ENCODE results near the gene DCDC2B.

DCDC2B gene

GRCh38 chr1:32199043-32199716, 9.7 kb upstream of the DCDC2B start:
- Histone ChIP-seq H2AFZ (ENCODE audit: low read depth, low read length) (no peak overlapping the region), H3K4me1 (ENCODE audit: insufficient read depth, low read length) (peaks cover 36% of the 10 kb centered on the region), H3K4me3 (ENCODE audit: low read length) (no peak overlapping the region), H3K27me3 (ENCODE audit: insufficient read depth, low read length) (no peaks in the 10 kb centered on the region), H3K9me3 (ENCODE audit: low read length) (no peaks in the 10 kb centered on the region), H3K36me3 (ENCODE audit: insufficient read depth, low read length) (peaks cover 33% of the 10 kb centered on the region)

GRCh38 chr1:32199717-32200072, 9.2 kb upstream of the DCDC2B start:
- Histone ChIP-seq H3K27me3 (ENCODE audit: insufficient read depth, low read length) (no peaks in the 10 kb centered on the region), H3K9me3 (ENCODE audit: low read length) (no peaks in the 10 kb centered on the region), H2AFZ (ENCODE audit: low read depth, low read length) (no peak overlapping the region), H3K4me3 (ENCODE audit: low read length) (peak overlapping the region; percentile 49), H3K36me3 (ENCODE audit: insufficient read depth, low read length) (peaks cover 30% of the 10 kb centered on the region), H3K4me1 (ENCODE audit: insufficient read depth, low read length) (peaks cover 36% of the 10 kb centered on the region)

DNA sequence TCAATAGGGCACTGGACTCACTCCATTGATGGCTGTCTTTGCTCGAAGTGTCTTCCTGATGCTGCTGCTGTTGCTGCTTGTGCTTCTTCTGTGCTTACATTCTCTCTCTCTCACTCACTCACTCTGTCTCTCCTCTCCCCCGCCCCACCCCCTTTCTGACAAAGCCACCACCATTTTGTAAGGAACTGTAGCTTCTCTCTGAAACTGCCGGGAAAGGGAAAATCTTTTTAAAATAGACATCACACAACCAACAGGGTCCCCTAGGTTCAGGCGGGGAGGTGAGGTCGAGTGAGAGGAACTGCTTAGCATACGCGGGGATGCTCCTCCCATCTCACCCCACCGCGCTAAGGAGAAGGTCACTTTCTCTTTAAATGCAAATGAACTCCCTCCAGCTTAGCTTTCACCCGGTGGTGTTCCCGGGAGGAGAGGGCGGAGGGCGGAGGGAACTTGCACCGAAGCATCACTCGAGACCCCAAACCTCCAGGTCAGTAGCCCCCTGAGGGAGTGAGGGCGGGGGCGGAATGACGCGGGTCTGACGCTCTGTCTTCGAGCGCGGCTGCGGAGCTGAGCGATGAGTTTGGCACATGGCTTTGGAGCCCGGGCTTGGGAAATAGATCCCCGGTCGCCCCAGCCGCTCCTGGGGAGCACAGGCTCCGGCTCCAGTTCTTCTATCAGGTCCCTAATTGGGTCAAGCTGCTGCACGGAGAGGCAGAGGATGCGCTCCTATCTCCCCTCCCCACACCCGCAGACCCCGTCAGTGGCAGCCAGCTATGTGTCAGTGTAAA, 8.5 kb upstream of the DCDC2B start, which contains the start of gene CCDC28B:
Gene CCDC28B, plus strand, starts transcription at position 370 of the 785 bp plus-strand sequence. CDS start 1,341 bp downstream, outside the sequence.
- no peaks in the 10 kb centered on the region for H3K27me3 ChIP-seq (ENCODE audit: insufficient read depth, low read length)

DNA sequence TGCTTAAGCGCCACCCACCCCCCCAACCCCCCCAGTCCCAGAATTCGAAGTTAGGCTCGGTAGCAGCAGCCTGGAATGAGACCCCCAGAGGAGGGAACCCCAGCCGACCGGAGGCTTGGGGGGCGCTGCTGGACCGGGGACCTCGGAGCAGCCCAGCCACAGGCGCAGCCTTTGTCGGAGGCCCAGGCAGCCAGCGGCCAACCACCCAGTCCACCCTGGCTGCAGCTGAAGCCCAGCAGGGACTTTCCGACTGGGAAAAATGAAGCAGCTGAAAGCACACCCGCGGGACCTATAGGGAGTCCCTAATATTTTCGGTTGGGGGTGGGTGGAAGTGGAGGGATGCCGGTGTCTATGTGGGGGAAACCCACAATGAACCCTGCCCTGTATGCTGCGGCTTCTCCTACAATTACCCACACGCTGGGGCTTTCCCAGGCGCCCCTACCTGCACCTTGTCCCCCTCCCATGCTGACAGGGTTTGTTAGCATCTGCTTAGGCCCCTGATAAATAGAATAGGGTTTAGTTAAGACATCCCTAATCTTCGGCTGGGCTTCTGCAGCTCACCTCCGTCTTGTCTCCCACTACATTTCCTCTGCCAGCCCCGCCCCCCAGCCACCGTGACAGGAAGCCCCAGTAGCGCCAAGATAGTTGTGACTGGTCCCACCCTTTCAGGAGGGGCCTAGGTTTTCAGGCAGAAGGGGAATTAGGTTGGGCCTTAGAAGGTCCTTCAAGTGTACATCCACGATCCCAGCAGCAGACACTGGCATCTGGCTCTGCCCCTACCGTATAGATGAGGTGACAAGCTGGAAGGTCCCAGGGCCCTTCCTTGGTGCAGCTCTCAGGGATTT, 7.7 kb upstream of the DCDC2B start:
- H3K36me3 ChIP-seq (ENCODE audit: insufficient read depth, low read length) = peaks cover 15% of the 10 kb centered on the region
- no peaks in the 10 kb centered on the region for H3K27me3 ChIP-seq (ENCODE audit: insufficient read depth, low read length)
- peaks cover 36% of the 10 kb centered on the region for H3K4me1 ChIP-seq (ENCODE audit: insufficient read depth, low read length)
- H2AFZ ChIP-seq (ENCODE audit: low read depth, low read length) = peak overlapping the region; percentile 34
- H3K4me3 ChIP-seq (ENCODE audit: low read length) = peak overlapping the region; percentile 49
- no peaks in the 10 kb centered on the region for H3K9me3 ChIP-seq (ENCODE audit: low read length)

More for the DNA sequence above, 8.5 kb upstream of the DCDC2B start, which contains the start of gene CCDC28B:
- peaks cover 36% of the 10 kb centered on the region for H3K4me1 ChIP-seq (ENCODE audit: insufficient read depth, low read length)
- peak within 1 kb of the TSS; percentile 49 for H3K4me3 ChIP-seq (ENCODE audit: low read length)
- peak within 1 kb of the TSS; percentile 58 for H2AFZ ChIP-seq (ENCODE audit: low read depth, low read length)
- peaks cover 23% of the 10 kb centered on the region for H3K36me3 ChIP-seq (ENCODE audit: insufficient read depth, low read length)
- H3K9me3 ChIP-seq (ENCODE audit: low read length) = no peaks in the 10 kb centered on the region

DNA sequence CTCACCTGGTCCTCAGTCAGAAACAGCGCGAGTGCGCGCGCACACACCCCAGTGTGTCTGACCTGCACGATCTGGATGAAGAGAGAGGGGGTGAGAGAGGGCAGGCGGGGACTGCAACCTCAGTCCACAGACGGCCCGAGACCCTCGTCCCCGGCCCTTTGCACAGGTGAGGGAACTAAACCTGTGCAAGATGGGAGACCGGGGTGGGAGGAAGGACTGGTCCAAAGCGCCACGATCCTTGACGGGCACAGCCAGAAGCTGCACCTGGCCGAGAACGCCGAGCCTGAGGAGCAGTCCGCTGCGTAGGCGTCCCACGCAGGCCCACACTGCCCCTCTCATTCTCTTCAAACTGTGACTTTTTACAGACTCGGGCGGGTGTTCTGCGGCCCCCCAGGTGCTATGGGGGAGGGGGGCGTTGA, 3.9 kb upstream of the DCDC2B start:
- Histone ChIP-seq H2AFZ (ENCODE audit: low read depth, low read length) (no peak overlapping the region), H3K27me3 (ENCODE audit: insufficient read depth, low read length) (no peaks in the 10 kb centered on the region), H3K4me1 (ENCODE audit: insufficient read depth, low read length) (peaks cover 11% of the 10 kb centered on the region), H3K36me3 (ENCODE audit: insufficient read depth, low read length) (peaks cover 9% of the 10 kb centered on the region), H3K9me3 (ENCODE audit: low read length) (no peaks in the 10 kb centered on the region), H3K4me3 (ENCODE audit: low read length) (peak overlapping the region; percentile 65)

DNA sequence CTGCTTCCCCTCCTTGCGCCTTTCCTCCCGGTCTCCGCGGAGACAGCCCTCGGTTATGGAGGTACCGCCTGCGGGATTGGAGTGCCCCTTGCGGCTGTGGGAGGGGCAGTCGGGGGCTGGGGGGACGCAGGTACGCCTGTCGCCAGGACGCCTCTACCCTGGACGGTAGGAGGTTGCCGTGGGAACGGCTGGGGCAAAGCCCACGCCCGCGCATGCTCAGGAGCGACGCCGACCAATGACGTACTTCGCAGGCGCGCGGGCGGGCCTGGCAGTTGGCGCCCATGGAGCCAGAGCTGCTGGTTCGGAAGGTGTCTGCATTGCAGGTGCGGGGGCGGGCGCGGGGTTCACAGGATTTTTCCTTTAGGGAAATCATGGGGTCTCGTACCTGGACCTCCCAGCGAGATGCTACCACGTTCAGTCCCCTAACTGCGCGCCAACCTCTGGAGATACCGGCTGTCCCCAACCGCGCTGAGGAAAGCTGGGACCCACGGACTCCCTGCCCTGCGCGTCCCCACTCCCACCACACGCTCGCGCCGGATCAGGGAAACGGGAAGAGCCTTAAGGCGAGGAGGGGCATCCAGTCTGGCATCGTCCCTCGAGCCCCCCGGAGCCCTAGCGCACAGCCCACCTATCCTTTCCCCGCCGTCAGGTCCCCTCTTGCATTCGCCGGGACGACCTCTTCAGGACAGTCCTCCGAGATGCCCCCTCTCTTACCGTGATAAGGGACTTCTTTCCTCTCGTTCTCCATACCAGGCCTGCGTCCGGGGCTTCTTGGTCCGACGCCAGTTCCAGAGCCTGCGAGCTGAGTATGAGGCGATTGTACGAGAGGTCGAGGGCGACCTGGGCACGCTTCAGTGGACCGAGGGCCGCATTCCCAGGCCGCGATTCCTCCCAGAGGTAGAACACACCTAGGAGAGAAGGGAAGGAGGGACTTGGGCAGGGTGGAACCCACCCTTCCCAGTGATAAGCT, 3.2 kb upstream of the DCDC2B start, which contains the start of gene IQCC:
Gene IQCC, plus strand, starts transcription at position 271 of the 970 bp plus-strand sequence. Its CDS starts 11 bp downstream, at position 282.
- no peaks in the 10 kb centered on the region for H3K27me3 ChIP-seq (ENCODE audit: insufficient read depth, low read length)
- peak within 1 kb of the TSS; percentile 65 for H3K4me3 ChIP-seq (ENCODE audit: low read length)
- peaks cover 9% of the 10 kb centered on the region for H3K4me1 ChIP-seq (ENCODE audit: insufficient read depth, low read length)
- no peak within 1 kb of the TSS for H2AFZ ChIP-seq (ENCODE audit: low read depth, low read length)
- H3K36me3 ChIP-seq (ENCODE audit: insufficient read depth, low read length) = peaks cover 9% of the 10 kb centered on the region
- H3K9me3 ChIP-seq (ENCODE audit: low read length) = no peaks in the 10 kb centered on the region

DNA sequence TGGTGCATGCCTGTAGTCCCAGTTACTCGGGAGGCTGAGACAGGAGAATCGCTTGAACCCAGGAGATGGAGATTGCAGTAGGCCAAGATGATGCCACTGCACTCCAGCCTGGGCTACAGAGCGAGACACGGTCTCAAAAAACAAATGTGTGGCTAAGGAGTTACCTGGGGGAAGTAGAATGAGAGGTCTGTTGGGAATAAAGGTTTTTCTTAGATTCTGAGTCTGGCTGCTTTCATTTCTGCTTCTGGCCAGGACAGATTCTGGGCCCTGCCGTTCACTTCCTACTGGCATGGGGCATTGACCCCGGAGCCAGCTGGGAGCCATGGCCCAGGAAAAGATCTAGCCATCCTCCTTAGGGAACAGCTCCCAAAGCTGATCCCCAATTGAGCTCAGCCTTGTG, 420 bp upstream of the DCDC2B start:
- no peaks in the 10 kb centered on the region for H3K27me3 ChIP-seq (ENCODE audit: insufficient read depth, low read length)
- peaks cover 12% of the 10 kb centered on the region for H3K36me3 ChIP-seq (ENCODE audit: insufficient read depth, low read length)
- H3K4me3 ChIP-seq (ENCODE audit: low read length) = no peak overlapping the region
- H3K4me1 ChIP-seq (ENCODE audit: insufficient read depth, low read length) = no peaks in the 10 kb centered on the region
- H2AFZ ChIP-seq (ENCODE audit: low read depth, low read length) = no peak overlapping the region
- H3K9me3 ChIP-seq (ENCODE audit: low read length) = no peaks in the 10 kb centered on the region

GRCh38 chr1:32215629-32216480, 7.0 kb downstream of the DCDC2B start:
- Histone ChIP-seq H3K4me3 (ENCODE audit: low read length) (no peak overlapping the region), H3K36me3 (ENCODE audit: insufficient read depth, low read length) (peaks cover 40% of the 10 kb centered on the region), H3K4me1 (ENCODE audit: insufficient read depth, low read length) (peaks cover 3% of the 10 kb centered on the region), H3K27me3 (ENCODE audit: insufficient read depth, low read length) (no peaks in the 10 kb centered on the region), H3K9me3 (ENCODE audit: low read length) (no peaks in the 10 kb centered on the region), H2AFZ (ENCODE audit: low read depth, low read length) (no peak overlapping the region)

- H3K36me3 ChIP-seq (ENCODE audit: insufficient read depth, low read length) = peaks cover 40% of the 10 kb centered on the region
- peaks cover 10% of the 10 kb centered on the region for H3K4me1 ChIP-seq (ENCODE audit: insufficient read depth, low read length)
- H3K9me3 ChIP-seq (ENCODE audit: low read length) = no peaks in the 10 kb centered on the region
- no peak overlapping the region for H2AFZ ChIP-seq (ENCODE audit: low read depth, low read length)
- no peak overlapping the region for H3K4me3 ChIP-seq (ENCODE audit: low read length)
- no peaks in the 10 kb centered on the region for H3K27me3 ChIP-seq (ENCODE audit: insufficient read depth, low read length)
Measured at GRCh38 chr1:32216566-32216965, 7.7 kb downstream of the DCDC2B start.

DNA sequence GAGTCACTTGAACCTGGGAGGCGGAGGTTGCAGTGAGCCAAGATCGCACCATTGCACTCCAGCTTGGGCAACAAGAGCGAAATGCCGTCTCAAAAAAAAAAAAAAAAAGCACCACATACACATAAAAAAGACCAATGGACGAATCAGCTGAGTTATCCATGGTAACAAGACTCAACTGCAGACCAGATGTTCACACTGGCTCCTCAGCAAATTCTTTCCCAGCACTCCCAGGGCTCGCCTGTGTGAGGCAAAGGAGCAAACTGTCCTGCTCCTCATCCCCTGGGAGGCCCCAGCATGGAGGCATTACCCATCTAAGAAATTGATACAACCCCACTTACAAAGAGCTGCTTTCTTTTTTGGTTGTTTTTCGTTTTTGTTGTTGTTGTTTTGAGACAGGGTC, 10.1 kb downstream of the DCDC2B start:
- H3K9me3 ChIP-seq (ENCODE audit: low read length) = no peaks in the 10 kb centered on the region
- peaks cover 15% of the 10 kb centered on the region for H3K4me1 ChIP-seq (ENCODE audit: insufficient read depth, low read length)
- no peaks in the 10 kb centered on the region for H3K27me3 ChIP-seq (ENCODE audit: insufficient read depth, low read length)
- H3K4me3 ChIP-seq (ENCODE audit: low read length) = no peak overlapping the region
- peaks cover 42% of the 10 kb centered on the region for H3K36me3 ChIP-seq (ENCODE audit: insufficient read depth, low read length)
- H2AFZ ChIP-seq (ENCODE audit: low read depth, low read length) = no peak overlapping the region

DNA sequence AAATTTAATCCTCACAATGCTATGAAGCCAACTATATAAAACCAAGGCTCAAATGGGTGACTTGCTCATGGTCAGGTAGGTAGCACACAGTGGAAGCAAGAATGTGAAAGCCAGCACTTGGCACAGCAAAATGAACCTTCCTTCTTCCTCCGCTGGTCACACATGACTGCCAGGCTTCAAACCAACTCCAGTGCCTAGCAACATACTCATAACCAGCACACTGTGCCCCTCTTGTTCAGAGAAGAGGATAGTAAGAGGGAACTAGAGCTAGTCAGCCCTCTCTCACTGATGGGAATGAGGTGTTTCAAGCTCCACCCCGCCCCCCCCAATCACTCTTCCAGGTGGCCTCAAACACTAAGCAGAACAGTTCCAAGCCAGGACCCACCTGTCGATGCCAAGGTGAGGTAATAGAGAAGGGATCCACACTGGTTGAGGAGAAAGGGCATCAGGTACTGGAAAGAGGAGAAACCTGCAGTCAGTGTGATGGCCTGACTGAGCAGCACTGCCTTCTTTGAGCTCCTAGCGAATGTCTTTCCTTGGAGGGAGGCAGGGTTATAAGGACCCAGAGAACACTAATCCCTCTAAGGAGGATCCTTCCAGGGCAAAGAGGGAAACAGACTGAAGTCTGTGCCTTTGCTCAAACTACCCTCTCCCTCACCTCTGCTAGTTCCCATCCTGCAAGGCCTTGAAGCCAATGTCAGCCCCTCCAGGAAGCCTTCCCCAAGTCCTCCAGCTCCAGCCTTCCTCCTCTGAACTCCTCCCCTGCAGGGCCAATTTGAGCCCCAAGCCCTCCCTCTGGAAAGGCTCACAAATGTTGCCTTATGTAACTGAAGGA, 12.1 kb downstream of the DCDC2B start:
- H3K36me3 ChIP-seq (ENCODE audit: insufficient read depth, low read length) = peaks cover 43% of the 10 kb centered on the region
- H3K4me1 ChIP-seq (ENCODE audit: insufficient read depth, low read length) = peaks cover 15% of the 10 kb centered on the region
- peak overlapping the region; percentile 88 for H3K4me3 ChIP-seq (ENCODE audit: low read length)
- no peak overlapping the region for H2AFZ ChIP-seq (ENCODE audit: low read depth, low read length)
- H3K27me3 ChIP-seq (ENCODE audit: insufficient read depth, low read length) = no peaks in the 10 kb centered on the region
- no peaks in the 10 kb centered on the region for H3K9me3 ChIP-seq (ENCODE audit: low read length)

Data from neuron (in vitro differentiated cells).